Measurements from ENCODE around the gene SAMMSON. TPM values are rescaled to one million over a fixed set of nuclear protein-coding genes. Genes with fewer than 3 reads are reported as not detected.

The SAMMSON gene
- total RNA-seq, 1 experiment from 2014 or later, result not detected

GRCh38 chr3:70006089-70006488 lies 6.6 kb downstream of the SAMMSON start:
- intact Hi-C loops (cut with micrococcal nuclease; ENCODE audit: unreplicated experiment), result no loop called here
- no TSS peak for BruUV-seq (replicated peaks)
- ATAC-seq, result no peak
- ChIA-PET POLR2A (no interaction called here), CTCF (no interaction called here)
- no peaks in the 10 kb centered on the region for H3K27me3 ChIP-seq (ENCODE audit: control insufficient read depth, insufficient read depth, low read length)
- TF ChIP-seq TCF7L2 (IDR thresholded peaks at IDR 0.05; ENCODE audit: low read depth, low read length) (no peak), CTCF (IDR thresholded peaks at IDR 0.05) (no peak)
- no peak overlapping the region for H3K4me3 ChIP-seq (ENCODE audit: low read depth in 2 of 2, low read length in 2 of 2)
- no peak overlapping the region for H3K27ac ChIP-seq (ENCODE audit: low read length)
- H3K9me3 ChIP-seq (ENCODE audit: control insufficient read depth, insufficient read depth, low read depth, low read length), result no peaks in the 10 kb centered on the region
- no peaks in the 10 kb centered on the region for H3K4me1 ChIP-seq (ENCODE audit: control insufficient read depth, insufficient read depth, low read length)
- in situ Hi-C loops (cut with HindIII; ENCODE audit: low pct_unique_long_range_greater_than_20kb, low sequenced_read_pairs), result no loop called here
- no peak for DNase-seq (ENCODE audit: low read depth, low spot score)
- no peaks in the 10 kb centered on the region for H3K36me3 ChIP-seq (ENCODE audit: control insufficient read depth, insufficient read depth, low read length)

GRCh38 chr3:70010346-70010745 lies 10.8 kb downstream of the SAMMSON start:
- BruUV-seq (replicated peaks), result no TSS peak

More at GRCh38 chr3:70010346-70010745, 10.8 kb downstream of the SAMMSON start:
- intact Hi-C loops (cut with micrococcal nuclease; ENCODE audit: unreplicated experiment), result no loop called here
- in situ Hi-C loops (cut with HindIII; ENCODE audit: low pct_unique_long_range_greater_than_20kb, low sequenced_read_pairs), result no loop called here
- ChIA-PET CTCF (no interaction called here), POLR2A (no interaction called here)
- Histone ChIP-seq H3K4me3 (ENCODE audit: low read depth in 2 of 2, low read length in 2 of 2) (no peak overlapping the region), H3K27me3 (ENCODE audit: control insufficient read depth, insufficient read depth, low read length) (no peaks in the 10 kb centered on the region), H3K36me3 (ENCODE audit: control insufficient read depth, insufficient read depth, low read length) (no peaks in the 10 kb centered on the region), H3K27ac (ENCODE audit: low read length) (no peak overlapping the region), H3K4me1 (ENCODE audit: control insufficient read depth, insufficient read depth, low read length) (no peaks in the 10 kb centered on the region), H3K9me3 (ENCODE audit: control insufficient read depth, insufficient read depth, low read depth, low read length) (no peaks in the 10 kb centered on the region)
- TF ChIP-seq TCF7L2 (IDR thresholded peaks at IDR 0.05; ENCODE audit: low read depth, low read length) (no peak), CTCF (IDR thresholded peaks at IDR 0.05) (no peak), REST (IDR thresholded peaks at IDR 0.05; ENCODE audit: insufficient read depth in 1 of 2, low read depth in 2 of 2, low read length in 1 of 2) (no peak), POLR2AphosphoS5 (IDR thresholded peaks at IDR 0.05; ENCODE audit: low read depth, low read length) (no peak)
- no peak for ATAC-seq
- DNase-seq (ENCODE audit: low read depth, low spot score), result no peak
